GM12878 (cell line): ENCODE results near the gene ITGA11. TPM values are rescaled to one million over a fixed set of nuclear protein-coding genes. Genes with fewer than 3 reads are reported as not detected.

Experiments
- ATAC-seq: fragments of 200-7000 bp; cut with Tn5 transposase; 3 replicates; pipeline ENCODE4 v1.9.1; 2020; ENCODE audit warnings: mild to moderate bottlenecking, moderate library complexity
- BruUV-seq: library from RNA; stranded (reverse); fragments of 400-500 nt; replicated peaks from 2 replicates; lab custom pipeline; 2021; lab: Mats Ljungman, UMichigan
- CTCF ChIA-PET: fragments of 300-600 bp; sonication (Branson Sonifier 250); formaldehyde crosslinking; extraction: SDS; loops from one replicate; lab custom pipeline; 2021; ENCODE audit warnings: inconsistent platforms; lab: Yijun Ruan, JAX
- POLR2A ChIA-PET: fragments of 350-600 bp; formaldehyde crosslinking; extraction: SDS; loops from one replicate; lab custom pipeline; 2021; ENCODE audit warnings: inconsistent platforms; lab: Charles Lee
- RAD21 ChIA-PET: fragments of 300-600 bp; sonication (Branson Sonifier 250); formaldehyde crosslinking; loops from one replicate; lab custom pipeline; 2023; ENCODE audit warnings: antibody characterized with exemption; ENCODE audit not compliant: unreplicated experiment; lab: Charles Lee
- SMC1A ChIA-PET: fragments of 300-600 bp; sonication (Branson Sonifier 250); formaldehyde crosslinking; loops from one replicate; lab custom pipeline; 2023; ENCODE audit not compliant: unreplicated experiment, uncharacterized antibody; lab: Charles Lee
- DNase-seq: peaks from one replicate; pipeline ENCODE4 v3.0.0-alpha.2; 2011; ENCODE audit warnings: low read depth, low spot score
- FAIRE-seq: peaks from 3 replicates; lab custom pipeline; 2011; peaks lifted over from hg19 to GRCh38; lab: Jason Lieb, UNC
- H2AFZ ChIP-seq: 2 replicates; pipeline ENCODE4 v1.6.0; 2011; ENCODE audit warnings: low read depth, low read length, control low read depth; ENCODE audit not compliant: control insufficient read depth
- H3K27ac ChIP-seq: 2 replicates; pipeline ENCODE4 v1.5.1; 2011; ENCODE audit warnings: control low read depth; ENCODE audit not compliant: control insufficient read depth, insufficient read depth
- H3K27me3 ChIP-seq, 2 experiments: replicated peaks in 1 of 2; 2 replicates each; pipeline versions ENCODE4 v1.6.0 to v1.6.1; 2011; ENCODE audit warnings: low read length in 1 of 2; ENCODE audit not compliant: control insufficient read depth in 2 of 2, insufficient read depth in 2 of 2
- H3K36me3 ChIP-seq, 2 experiments: 2 replicates each; pipeline ENCODE4 v1.5.1; 2011; ENCODE audit warnings: low read length in 1 of 2; ENCODE audit not compliant: control insufficient read depth in 2 of 2, insufficient read depth in 2 of 2
- H3K4me1 ChIP-seq: 2 replicates; pipeline ENCODE4 v1.6.1; 2011; ENCODE audit warnings: mild to moderate bottlenecking, low read length, moderate library complexity, mixed read lengths; ENCODE audit not compliant: control insufficient read depth, insufficient read depth
- H3K4me2 ChIP-seq: 2 replicates; pipeline ENCODE4 v1.6.0; 2011; ENCODE audit warnings: control low read depth; ENCODE audit not compliant: control insufficient read depth, insufficient read depth
- H3K4me3 ChIP-seq: fragments of 200-600 bp; sonication (generic); 2 replicates; pipeline ENCODE4 v1.5.1; 2016
- H3K79me2 ChIP-seq: 2 replicates; pipeline ENCODE4 v1.6.0; 2011; ENCODE audit warnings: low read length; ENCODE audit not compliant: control insufficient read depth, insufficient read depth
- H3K9ac ChIP-seq: 2 replicates; pipeline ENCODE4 v1.8.0; 2011; ENCODE audit warnings: low read length, control low read depth, mixed read lengths; ENCODE audit not compliant: control insufficient read depth, insufficient read depth
- H3K9me3 ChIP-seq: replicated peaks from 3 replicates; pipeline ENCODE4 v1.5.1; 2011; ENCODE audit warnings: mild to moderate bottlenecking, low read length; ENCODE audit not compliant: control insufficient read depth, insufficient read depth
- H4K20me1 ChIP-seq: 2 replicates; pipeline ENCODE4 v1.6.0; 2011; ENCODE audit not compliant: control insufficient read depth, insufficient read depth
- BRCA1 ChIP-seq: IDR thresholded peaks from 2 replicates; pipeline ENCODE4 v1.6.1; 2011; ENCODE audit warnings: low read depth, low read length, improper control_type of control experiment
- CBFB ChIP-seq: IDR thresholded peaks from 2 replicates; pipeline ENCODE4 v1.6.1; 2016; ENCODE audit warnings: antibody characterized with exemption, low read depth
- CEBPB ChIP-seq, 2 experiments: fragments of 150-350 bp in 1 of 2; IDR thresholded peaks; 2 replicates each; pipeline ENCODE4 v1.6.1; 2012 to 2014; ENCODE audit warnings: low read depth in 2 of 2, low read length in 2 of 2, borderline replicate concordance in 1 of 2, inconsistent platforms in 1 of 2
- DPF2 ChIP-seq: fragments of 450-650 bp; IDR thresholded peaks from 2 replicates; pipeline ENCODE4 v1.6.1; 2017; ENCODE audit warnings: mild to moderate bottlenecking
- GABPA ChIP-seq: IDR thresholded peaks from 2 replicates; pipeline ENCODE4 v1.6.1; 2014; ENCODE audit warnings: antibody characterized with exemption, low read depth, mild to moderate bottlenecking, inconsistent platforms
- HDAC2 ChIP-seq: fragments of 200-600 bp; sonication (generic); IDR thresholded peaks from 2 replicates; pipeline ENCODE4 v1.6.1; 2017
- HDAC6 ChIP-seq: fragments of 200-600 bp; sonication (generic); IDR thresholded peaks from one replicate; pipeline ENCODE4 v1.8.0; 2017; ENCODE audit warnings: antibody characterized with exemption; ENCODE audit not compliant: unreplicated experiment
- NR2C1 ChIP-seq: fragments of 450-650 bp; IDR thresholded peaks from 2 replicates; pipeline ENCODE4 v1.6.1; 2017; ENCODE audit warnings: antibody characterized with exemption, mild to moderate bottlenecking, moderate library complexity
- POLR2AphosphoS5 ChIP-seq: IDR thresholded peaks from 2 replicates; pipeline ENCODE4 v1.6.1; 2011; ENCODE audit warnings: mild to moderate bottlenecking, low read length, inconsistent platforms
- RUNX3 ChIP-seq: IDR thresholded peaks from 2 replicates; pipeline ENCODE4 v1.6.1; 2012; ENCODE audit warnings: low read length, inconsistent platforms
- SP1 ChIP-seq: IDR thresholded peaks from one replicate; pipeline ENCODE4 v1.6.1; 2011; ENCODE audit warnings: low read depth, low read length
- SREBF2 ChIP-seq: IDR thresholded peaks from 2 replicates; pipeline ENCODE4 v1.6.1; 2012; ENCODE audit warnings: mild to moderate bottlenecking, low read length
- TCF7 ChIP-seq: IDR thresholded peaks from 2 replicates; pipeline ENCODE4 v1.6.1; 2014; ENCODE audit warnings: antibody characterized with exemption, borderline replicate concordance
- WRNIP1 ChIP-seq: IDR thresholded peaks from 2 replicates; pipeline ENCODE4 v1.6.1; 2011; ENCODE audit warnings: low read depth, low read length, improper control_type of control experiment, borderline replicate concordance
- ZNF384 ChIP-seq: IDR thresholded peaks from 2 replicates; pipeline ENCODE4 v1.6.1; 2012; ENCODE audit warnings: low read depth, mild to moderate bottlenecking, low read length, improper control_type of control experiment, borderline replicate concordance
- WGBS: methylation state at CpG from one replicate; pipeline ENCODE4 v1.1.6; 2016; ENCODE audit warnings: low lambda C conversion rate; ENCODE audit not compliant: insufficient replicate concordance, insufficient coverage; ENCODE audit errors: missing lambda C conversion rate; 5-methylcytosine and 5-hydroxymethylcytosine counted together
- in situ Hi-C: fragments of 300-500 bp; cut with MboI; formaldehyde crosslinking; loops from 9 replicates; pipeline ENCODE4 v1.14.3; 2018; ENCODE audit warnings: mixed read lengths
- intact Hi-C: fragments of 100-400 bp; cut with micrococcal nuclease; formaldehyde crosslinking; loops from one replicate; pipeline ENCODE4 v1.14.2; 2022; ENCODE audit not compliant: unreplicated experiment
- polyA plus RNA-seq, 11 experiments: library from polyadenylated mRNA; depleted of rRNA in 4 of 11; unstranded in 6 of 11; stranded (reverse) in 5 of 11; fragments of >200 nt; fragmentation: Nextera tagmentation in 4 of 11; fragmentation: Illumina TruSeq in 1 of 11; extraction: Ambion mirVana in 4 of 11; extraction: Trizol in 1 of 11; gene quantifications; 1 replicate in 1 of 11; 2 replicates in 10 of 11; pipeline versions ENCODE4 v1.2.1 to v1.2.3, GENCODE V29; 2011 to 2016; ENCODE audit warnings: inconsistent platforms in 2 of 11, missing spikeins in 2 of 11, low read depth in 1 of 11
- total RNA-seq, 4 experiments: library from RNA; depleted of rRNA in 3 of 4; stranded (reverse); fragments of >200 nt in 3 of 4; fragmentation: Illumina TruSeq in 1 of 4; extraction: Trizol in 1 of 4; gene quantifications; 2 replicates each; pipeline versions ENCODE4 v1.2.1 to v1.2.3, GENCODE V29; 2013 to 2021
- TF ChIP-seq, protein P1 (sequence below): fragments of 450-650 bp; IDR thresholded peaks from 2 replicates; pipeline ENCODE4 v1.6.1; 2017; ENCODE audit warnings: mild to moderate bottlenecking, low read depth, inconsistent platforms; ENCODE audit not compliant: poor library complexity, severe bottlenecking
- TF ChIP-seq, protein P2 (sequence below): fragments of 450-650 bp; IDR thresholded peaks from 2 replicates; pipeline ENCODE4 v1.6.1; 2014; ENCODE audit warnings: mild to moderate bottlenecking

The ITGA11 gene
- total and polyA plus RNA-seq, 10 of the 15 experiments (the other 5 are each of a cell fraction or from before 2014, with no cell fraction given), result under 0.01 to 0.36 (median 0.13) TPM; not detected in 1

GRCh38 chr15:68336516-68336915 is 95.4 kb downstream of the ITGA11 start:
- Histone ChIP-seq H3K27ac (no peak overlapping the region), H3K4me1 (no peaks in the 10 kb centered on the region), H2AFZ (no peak overlapping the region), H3K4me2 (no peak overlapping the region), H3K27me3 (peaks cover 0 to 7% of the 10 kb centered on the region in 2 experiments; a peak in 2 of 4 replicates), H3K4me3 (no peak overlapping the region), H4K20me1 (no peaks in the 10 kb centered on the region), H3K9me3 (no peaks in the 10 kb centered on the region), H3K36me3 (no peaks in the 10 kb centered on the region), H3K79me2 (no peaks in the 10 kb centered on the region), H3K9ac (no peak overlapping the region)
- in situ Hi-C loops, result no loop called here
- FAIRE-seq (no peak), ATAC-seq (no peak), DNase-seq (no peak)
- BruUV-seq, result no TSS peak
- SMC1A ChIA-PET, result no interaction called here
- TF ChIP-seq ZNF384 (no peak), POLR2AphosphoS5 (no peak), NR2C1 (no peak), HDAC6 (no peak), BRCA1 (no peak), RUNX3 (no peak), WRNIP1 (no peak)
- POLR2A ChIA-PET, result no interaction called here
- CTCF ChIA-PET, result no interaction called here
- RAD21 ChIA-PET, result no interaction called here
- intact Hi-C loops, result no loop called here
- 22% methylated on average over 7 of the region's 7 CpGs for WGBS

- intact Hi-C loops (no loop called here), in situ Hi-C loops (no loop called here)
- RAD21 ChIA-PET, result no interaction called here
- Histone ChIP-seq H3K79me2 (no peaks in the 10 kb centered on the region), H3K4me1 (no peaks in the 10 kb centered on the region), H3K27ac (no peak overlapping the region), H3K9me3 (no peaks in the 10 kb centered on the region), H3K4me3 (no peak overlapping the region), H3K36me3 (no peaks in the 10 kb centered on the region), H3K9ac (no peak overlapping the region), H3K27me3 (peaks cover 0 to 7% of the 10 kb centered on the region in 2 experiments; a peak in 1 of 4 replicates), H2AFZ (no peak overlapping the region), H4K20me1 (no peaks in the 10 kb centered on the region), H3K4me2 (no peak overlapping the region)
- POLR2A ChIA-PET, result no interaction called here
- no TSS peak for BruUV-seq
- 41% methylated on average over 14 of the region's 14 CpGs for WGBS
- DNase-seq, result no peak
- no peak for FAIRE-seq
- no peak for ATAC-seq
- CTCF ChIA-PET, result no interaction called here
- SMC1A ChIA-PET, result interaction anchor here (0.9 kb wide), 1 partner anchor 29 kb away, joined by 3 read pairs; no protein-coding TSS in a partner anchor
- TF ChIP-seq DPF2, result no peak
- TF ChIP-seq RUNX3, result no peak
- no peak for TF ChIP-seq SREBF2
- TF ChIP-seq HDAC2, result no peak
- TF ChIP-seq CEBPB (IDR thresholded peaks at IDR 0.05; ENCODE audit: borderline replicate concordance in 1 of 2, low read depth in 2 of 2, low read length in 2 of 2), result no peak
- TF ChIP-seq, protein P1, sequence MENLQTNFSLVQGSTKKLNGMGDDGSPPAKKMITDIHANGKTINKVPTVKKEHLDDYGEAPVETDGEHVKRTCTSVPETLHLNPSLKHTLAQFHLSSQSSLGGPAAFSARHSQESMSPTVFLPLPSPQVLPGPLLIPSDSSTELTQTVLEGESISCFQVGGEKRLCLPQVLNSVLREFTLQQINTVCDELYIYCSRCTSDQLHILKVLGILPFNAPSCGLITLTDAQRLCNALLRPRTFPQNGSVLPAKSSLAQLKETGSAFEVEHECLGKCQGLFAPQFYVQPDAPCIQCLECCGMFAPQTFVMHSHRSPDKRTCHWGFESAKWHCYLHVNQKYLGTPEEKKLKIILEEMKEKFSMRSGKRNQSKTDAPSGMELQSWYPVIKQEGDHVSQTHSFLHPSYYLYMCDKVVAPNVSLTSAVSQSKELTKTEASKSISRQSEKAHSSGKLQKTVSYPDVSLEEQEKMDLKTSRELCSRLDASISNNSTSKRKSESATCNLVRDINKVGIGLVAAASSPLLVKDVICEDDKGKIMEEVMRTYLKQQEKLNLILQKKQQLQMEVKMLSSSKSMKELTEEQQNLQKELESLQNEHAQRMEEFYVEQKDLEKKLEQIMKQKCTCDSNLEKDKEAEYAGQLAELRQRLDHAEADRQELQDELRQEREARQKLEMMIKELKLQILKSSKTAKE, result no peak
- TF ChIP-seq TCF7, result no peak
- TF ChIP-seq, protein P2, sequence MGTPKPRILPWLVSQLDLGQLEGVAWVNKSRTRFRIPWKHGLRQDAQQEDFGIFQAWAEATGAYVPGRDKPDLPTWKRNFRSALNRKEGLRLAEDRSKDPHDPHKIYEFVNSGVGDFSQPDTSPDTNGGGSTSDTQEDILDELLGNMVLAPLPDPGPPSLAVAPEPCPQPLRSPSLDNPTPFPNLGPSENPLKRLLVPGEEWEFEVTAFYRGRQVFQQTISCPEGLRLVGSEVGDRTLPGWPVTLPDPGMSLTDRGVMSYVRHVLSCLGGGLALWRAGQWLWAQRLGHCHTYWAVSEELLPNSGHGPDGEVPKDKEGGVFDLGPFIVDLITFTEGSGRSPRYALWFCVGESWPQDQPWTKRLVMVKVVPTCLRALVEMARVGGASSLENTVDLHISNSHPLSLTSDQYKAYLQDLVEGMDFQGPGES, result no peak
- TF ChIP-seq GABPA, result no peak
- TF ChIP-seq CBFB, result no peak
- no peak for TF ChIP-seq SP1
Observed at GRCh38 chr15:68335655-68336054, 96.3 kb downstream of the ITGA11 start.
